Measurements from ENCODE around the gene UBL3.

The UBL3 gene

DNA sequence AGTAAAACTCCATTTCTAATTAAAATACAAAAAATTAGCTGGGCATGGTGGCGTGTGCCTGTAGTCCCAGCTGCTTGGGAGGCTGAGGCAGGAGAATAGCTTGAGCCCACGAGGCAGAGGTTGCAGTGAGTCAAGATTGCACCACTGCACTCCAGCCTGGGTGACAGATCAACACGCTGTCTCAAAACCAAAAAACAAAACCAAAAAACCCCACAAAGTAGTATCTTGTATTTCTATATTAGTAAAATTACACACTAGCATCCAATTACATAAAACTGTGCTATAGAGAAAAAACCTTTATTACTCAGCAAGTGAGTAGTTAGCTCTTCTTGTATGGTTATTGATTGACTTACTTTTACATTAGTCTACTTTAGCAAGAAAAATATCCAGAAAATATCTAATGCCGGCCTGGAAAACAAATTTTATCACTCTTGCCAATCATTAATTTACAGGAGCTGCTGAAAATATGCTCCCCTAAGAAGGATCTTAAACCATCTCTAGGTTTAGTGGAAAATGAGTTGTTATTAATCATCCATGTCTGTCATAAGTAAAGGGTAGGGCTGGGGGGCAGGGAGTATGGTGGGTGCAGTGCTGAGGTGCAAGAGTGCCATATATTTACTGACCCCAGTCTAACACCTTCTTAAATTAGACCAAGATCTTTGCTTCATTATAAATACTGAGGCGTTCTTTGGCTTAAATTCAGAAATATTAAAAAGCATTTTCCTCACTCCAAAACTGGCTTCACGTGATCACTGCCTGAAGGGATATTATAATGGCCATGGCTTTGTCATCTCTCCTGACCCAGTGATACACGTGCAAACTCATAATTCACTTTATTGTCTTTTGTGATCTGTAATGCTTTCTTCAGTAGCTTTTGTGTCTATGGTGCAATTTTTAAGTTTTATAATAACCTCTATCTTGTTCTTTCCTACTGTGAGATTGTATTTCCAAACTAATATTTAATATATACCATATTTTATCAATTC is 44.1 kb downstream of the UBL3 start:
- H3K4me3 ChIP-seq (ENCODE audit: low read length): no peak overlapping the region
- H3K27ac ChIP-seq (ENCODE audit: low read length): no peak overlapping the region
- H3K36me3 ChIP-seq (ENCODE audit: insufficient read depth, low read depth, low read length): no peaks in the 10 kb centered on the region
- no peak overlapping the region for H3K9ac ChIP-seq (ENCODE audit: low read depth, low read length)
- peaks cover 19% of the 10 kb centered on the region for H3K4me1 ChIP-seq (ENCODE audit: insufficient read depth, low read length)
- no peaks in the 10 kb centered on the region for H3K9me3 ChIP-seq (ENCODE audit: insufficient read depth, low read depth, low read length)
- H3K27me3 ChIP-seq (ENCODE audit: insufficient read depth, low read length): no peaks in the 10 kb centered on the region

DNA sequence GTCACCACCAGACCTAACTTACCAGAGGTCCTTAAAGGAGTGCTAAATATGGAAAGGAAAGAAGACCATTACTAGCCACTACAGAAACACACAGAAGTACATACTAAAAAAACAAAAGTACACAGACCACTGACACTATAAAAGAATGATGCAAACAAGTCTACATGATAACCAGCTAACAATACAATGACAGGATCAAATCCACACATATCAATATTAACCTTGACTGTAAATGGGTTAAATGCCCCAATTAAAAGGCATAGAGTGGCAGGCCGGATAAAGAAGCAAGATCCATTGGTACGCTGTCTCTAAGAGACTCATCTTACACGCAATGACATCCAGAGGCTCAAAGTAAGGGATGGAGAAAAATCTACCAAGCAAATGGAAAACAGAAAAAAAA is 47.2 kb downstream of the UBL3 start:
- no peak overlapping the region for H3K27ac ChIP-seq (ENCODE audit: low read length)
- no peaks in the 10 kb centered on the region for H3K9me3 ChIP-seq (ENCODE audit: insufficient read depth, low read depth, low read length)
- no peaks in the 10 kb centered on the region for H3K27me3 ChIP-seq (ENCODE audit: insufficient read depth, low read length)
- H3K36me3 ChIP-seq (ENCODE audit: insufficient read depth, low read depth, low read length): no peaks in the 10 kb centered on the region
- H3K9ac ChIP-seq (ENCODE audit: low read depth, low read length): no peak overlapping the region
- no peak overlapping the region for H3K4me3 ChIP-seq (ENCODE audit: low read length)
- H3K4me1 ChIP-seq (ENCODE audit: insufficient read depth, low read length): peaks cover 34% of the 10 kb centered on the region

DNA sequence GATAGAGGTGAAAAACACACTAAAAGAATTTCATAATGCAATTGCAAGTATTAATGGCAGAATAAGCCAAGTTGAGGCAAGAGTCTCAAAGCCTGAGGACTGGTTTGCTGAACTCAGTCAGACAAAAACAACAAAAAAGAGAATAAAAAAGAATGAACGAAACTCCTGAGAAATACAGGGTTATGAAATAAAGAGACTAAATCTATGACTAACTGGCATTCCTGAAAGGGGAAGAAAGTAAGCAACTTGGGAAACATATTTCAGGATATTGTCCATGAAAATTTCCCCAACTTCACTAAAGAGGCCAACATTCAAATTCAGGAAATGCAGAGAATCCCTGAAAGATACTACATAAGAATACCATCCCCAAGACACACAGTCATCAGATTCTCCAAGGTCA is 47.8 kb downstream of the UBL3 start:
- H3K36me3 ChIP-seq (ENCODE audit: insufficient read depth, low read depth, low read length): no peaks in the 10 kb centered on the region
- no peak overlapping the region for H3K9ac ChIP-seq (ENCODE audit: low read depth, low read length)
- H3K9me3 ChIP-seq (ENCODE audit: insufficient read depth, low read depth, low read length): no peaks in the 10 kb centered on the region
- peaks cover 34% of the 10 kb centered on the region for H3K4me1 ChIP-seq (ENCODE audit: insufficient read depth, low read length)
- H3K27ac ChIP-seq (ENCODE audit: low read length): no peak overlapping the region
- H3K4me3 ChIP-seq (ENCODE audit: low read length): no peak overlapping the region
- no peaks in the 10 kb centered on the region for H3K27me3 ChIP-seq (ENCODE audit: insufficient read depth, low read length)

DNA sequence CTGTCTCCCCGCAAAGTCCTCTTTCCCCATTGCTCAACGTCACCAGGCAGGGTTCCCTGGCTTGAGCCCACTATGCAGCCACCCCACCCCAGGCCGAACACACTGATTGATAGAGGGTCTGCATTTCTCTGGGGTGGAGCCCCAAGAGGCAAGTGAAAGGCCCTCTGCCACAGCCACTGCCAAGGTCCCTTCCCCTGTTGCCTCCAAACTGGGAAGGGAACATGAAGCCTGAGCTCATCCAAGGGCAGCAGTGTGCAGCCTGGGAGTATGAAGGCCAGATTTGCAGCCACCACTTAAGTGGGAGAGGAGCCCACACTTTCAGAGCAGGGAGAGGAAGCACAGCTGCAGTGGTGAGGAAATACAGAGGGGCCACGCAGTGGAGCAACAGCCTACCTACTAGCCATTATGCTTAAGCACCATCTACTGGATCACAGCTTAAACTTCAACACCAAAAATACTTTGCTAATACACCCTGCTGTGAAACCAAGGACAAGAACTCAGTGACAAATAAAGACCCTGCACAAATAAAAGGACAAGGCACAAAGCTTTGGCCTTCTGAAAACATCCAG is 48.6 kb downstream of the UBL3 start:
- H3K27me3 ChIP-seq (ENCODE audit: insufficient read depth, low read length): no peaks in the 10 kb centered on the region
- H3K4me1 ChIP-seq (ENCODE audit: insufficient read depth, low read length): peaks cover 34% of the 10 kb centered on the region
- no peak overlapping the region for H3K9ac ChIP-seq (ENCODE audit: low read depth, low read length)
- peak overlapping the region; percentile 5 for H3K27ac ChIP-seq (ENCODE audit: low read length)
- H3K36me3 ChIP-seq (ENCODE audit: insufficient read depth, low read depth, low read length): no peaks in the 10 kb centered on the region
- no peaks in the 10 kb centered on the region for H3K9me3 ChIP-seq (ENCODE audit: insufficient read depth, low read depth, low read length)
- H3K4me3 ChIP-seq (ENCODE audit: low read length): no peak overlapping the region

DNA sequence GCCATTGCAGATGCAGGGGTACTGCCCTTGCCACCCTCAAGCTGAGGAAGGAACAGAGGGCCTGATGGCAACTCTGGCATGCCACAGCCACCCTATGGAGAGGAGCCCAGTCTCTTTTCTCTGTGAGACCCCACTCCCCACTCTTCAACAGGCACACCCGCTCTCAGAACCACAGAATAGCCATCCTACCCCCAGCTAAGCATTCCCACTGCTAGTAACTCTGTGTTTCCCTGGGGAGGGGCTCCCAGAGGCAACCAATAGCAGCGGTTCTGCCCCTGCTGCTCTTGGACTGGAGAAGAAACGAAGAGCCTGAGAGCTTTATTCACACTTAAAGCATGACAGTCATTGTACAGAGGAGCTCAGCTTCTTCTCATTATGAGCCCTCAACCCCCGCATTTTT is 49.3 kb downstream of the UBL3 start:
- H3K9ac ChIP-seq (ENCODE audit: low read depth, low read length): no peak overlapping the region
- no peak overlapping the region for H3K27ac ChIP-seq (ENCODE audit: low read length)
- no peaks in the 10 kb centered on the region for H3K27me3 ChIP-seq (ENCODE audit: insufficient read depth, low read length)
- H3K36me3 ChIP-seq (ENCODE audit: insufficient read depth, low read depth, low read length): no peaks in the 10 kb centered on the region
- no peak overlapping the region for H3K4me3 ChIP-seq (ENCODE audit: low read length)
- H3K4me1 ChIP-seq (ENCODE audit: insufficient read depth, low read length): peaks cover 34% of the 10 kb centered on the region
- H3K9me3 ChIP-seq (ENCODE audit: insufficient read depth, low read depth, low read length): no peaks in the 10 kb centered on the region

DNA sequence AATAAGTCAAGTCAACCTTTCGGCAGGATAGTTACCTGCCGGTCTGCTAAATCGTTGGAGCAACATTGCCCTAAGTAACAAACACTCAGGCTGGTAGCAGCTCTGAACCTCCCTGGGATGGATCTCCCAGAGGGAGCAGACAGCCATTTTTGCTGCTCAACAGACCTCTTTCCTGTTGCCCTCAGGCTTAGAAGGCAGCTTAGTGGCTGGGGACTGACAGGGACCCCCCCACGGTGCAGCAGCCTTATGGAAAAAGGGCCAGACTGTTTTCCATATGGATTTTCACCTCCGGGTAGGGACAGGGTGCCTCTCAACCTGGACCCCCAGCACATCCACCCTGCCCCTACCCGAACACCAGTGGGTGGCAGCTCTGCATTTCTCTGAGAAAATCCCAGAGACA is 49.7 kb downstream of the UBL3 start:
- no peak overlapping the region for H3K4me3 ChIP-seq (ENCODE audit: low read length)
- H3K9me3 ChIP-seq (ENCODE audit: insufficient read depth, low read depth, low read length): no peaks in the 10 kb centered on the region
- no peaks in the 10 kb centered on the region for H3K27me3 ChIP-seq (ENCODE audit: insufficient read depth, low read length)
- H3K36me3 ChIP-seq (ENCODE audit: insufficient read depth, low read depth, low read length): no peaks in the 10 kb centered on the region
- H3K9ac ChIP-seq (ENCODE audit: low read depth, low read length): no peak overlapping the region
- peaks cover 34% of the 10 kb centered on the region for H3K4me1 ChIP-seq (ENCODE audit: insufficient read depth, low read length)
- no peak overlapping the region for H3K27ac ChIP-seq (ENCODE audit: low read length)

DNA sequence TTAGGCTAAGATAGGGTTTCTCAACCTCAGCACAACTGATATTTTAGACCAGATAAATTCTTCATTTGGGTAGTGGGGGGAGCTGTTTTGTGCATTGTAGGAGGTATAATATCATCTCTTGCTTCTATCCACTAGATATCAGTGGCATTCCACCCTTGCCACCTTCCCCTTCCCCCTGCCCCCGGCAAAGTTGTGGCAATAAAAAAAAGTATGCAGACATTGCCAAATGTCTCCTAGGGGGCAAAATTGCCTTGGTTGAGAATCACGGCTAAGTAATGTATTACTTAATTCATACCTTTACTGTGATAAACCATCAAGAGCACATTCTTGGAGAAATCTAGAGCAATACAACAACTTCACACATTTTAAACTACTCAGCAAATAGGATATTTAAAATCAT is 51.4 kb downstream of the UBL3 start:
- H3K9me3 ChIP-seq (ENCODE audit: insufficient read depth, low read depth, low read length): no peaks in the 10 kb centered on the region
- no peak overlapping the region for H3K4me3 ChIP-seq (ENCODE audit: low read length)
- no peak overlapping the region for H3K27ac ChIP-seq (ENCODE audit: low read length)
- H3K9ac ChIP-seq (ENCODE audit: low read depth, low read length): no peak overlapping the region
- no peaks in the 10 kb centered on the region for H3K27me3 ChIP-seq (ENCODE audit: insufficient read depth, low read length)
- H3K4me1 ChIP-seq (ENCODE audit: insufficient read depth, low read length): peaks cover 34% of the 10 kb centered on the region
- no peaks in the 10 kb centered on the region for H3K36me3 ChIP-seq (ENCODE audit: insufficient read depth, low read depth, low read length)

DNA sequence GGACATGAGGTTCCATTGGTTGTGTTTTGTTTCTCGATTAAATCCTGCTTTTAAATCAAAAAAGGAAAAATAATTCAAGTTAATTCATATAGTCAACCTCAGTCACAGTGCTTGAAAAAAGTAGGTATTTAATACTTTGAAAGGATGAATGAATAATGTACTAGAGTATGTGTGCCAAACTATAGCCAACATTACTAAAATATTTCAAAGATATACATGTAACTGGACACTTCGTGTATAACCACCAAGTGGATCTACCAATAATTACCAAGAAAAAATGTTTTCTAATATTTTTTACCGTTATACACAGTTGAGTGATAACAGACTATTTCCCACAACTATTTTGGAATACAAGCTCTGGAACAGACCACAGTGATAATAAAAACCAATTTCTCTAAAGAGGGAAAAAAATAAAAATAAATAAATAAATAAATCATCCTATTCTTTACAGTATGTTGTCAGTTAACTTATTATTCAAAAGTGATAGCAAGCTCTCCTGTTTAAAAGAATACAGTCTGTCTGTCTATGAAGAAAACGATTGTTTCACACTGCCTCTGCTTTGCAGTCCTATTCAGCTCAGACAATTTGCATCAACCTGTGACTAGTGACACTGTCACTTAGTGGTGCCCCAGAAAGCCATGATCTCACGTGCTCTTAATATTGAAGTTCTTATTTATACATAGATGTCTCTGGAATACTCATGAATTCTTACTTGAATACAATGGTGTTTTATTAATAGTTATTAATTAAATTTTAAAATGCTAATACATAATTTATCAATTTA is 58.2 kb downstream of the UBL3 start:
- Histone ChIP-seq H3K27ac (ENCODE audit: low read length) (no peak overlapping the region), H3K27me3 (ENCODE audit: insufficient read depth, low read length) (no peaks in the 10 kb centered on the region), H3K9ac (ENCODE audit: low read depth, low read length) (no peak overlapping the region), H3K4me1 (ENCODE audit: insufficient read depth, low read length) (peaks cover 8% of the 10 kb centered on the region), H3K4me3 (ENCODE audit: low read length) (no peak overlapping the region), H3K9me3 (ENCODE audit: insufficient read depth, low read depth, low read length) (no peaks in the 10 kb centered on the region), H3K36me3 (ENCODE audit: insufficient read depth, low read depth, low read length) (no peaks in the 10 kb centered on the region)

DNA sequence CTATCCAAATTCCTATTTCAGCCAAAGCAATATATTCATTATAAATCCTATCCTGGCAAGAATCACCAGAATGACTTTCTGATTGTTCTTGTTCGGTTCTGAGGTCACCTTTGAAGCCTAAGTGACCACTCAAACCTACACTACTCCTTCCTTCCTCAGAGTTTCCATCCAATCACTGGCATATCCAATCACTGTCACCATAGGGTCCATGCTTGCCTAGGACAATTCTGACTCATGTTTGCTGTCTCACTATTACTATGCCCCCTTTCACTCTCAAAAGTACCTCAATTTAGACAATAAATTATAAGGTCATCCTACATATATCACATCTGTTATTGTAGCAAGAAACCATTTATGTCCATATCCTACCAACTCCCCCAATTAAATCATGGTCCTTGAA is 58.9 kb downstream of the UBL3 start:
- Histone ChIP-seq H3K27me3 (ENCODE audit: insufficient read depth, low read length) (no peaks in the 10 kb centered on the region), H3K9me3 (ENCODE audit: insufficient read depth, low read depth, low read length) (no peaks in the 10 kb centered on the region), H3K4me1 (ENCODE audit: insufficient read depth, low read length) (peaks cover 8% of the 10 kb centered on the region), H3K4me3 (ENCODE audit: low read length) (no peak overlapping the region), H3K9ac (ENCODE audit: low read depth, low read length) (no peak overlapping the region), H3K36me3 (ENCODE audit: insufficient read depth, low read depth, low read length) (no peaks in the 10 kb centered on the region), H3K27ac (ENCODE audit: low read length) (no peak overlapping the region)

DNA sequence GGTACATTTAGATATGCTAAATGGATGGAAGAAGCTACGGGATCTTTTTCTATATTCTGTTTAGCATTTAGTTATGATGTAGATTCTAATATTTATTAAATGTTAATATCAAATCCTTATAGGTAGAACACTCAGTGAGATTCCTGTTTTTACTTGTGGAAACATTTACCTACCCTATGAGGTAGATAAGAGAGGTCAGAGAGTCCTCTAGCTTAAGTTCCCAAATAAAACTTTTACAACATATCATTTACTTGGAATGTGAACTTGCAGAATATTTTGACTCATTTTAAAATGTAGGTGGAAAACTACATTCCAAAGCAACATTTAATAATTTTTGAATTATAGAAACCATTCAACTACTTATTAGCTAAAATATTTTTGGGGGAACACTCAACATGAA is 63.7 kb downstream of the UBL3 start:
- no peak overlapping the region for H3K9ac ChIP-seq (ENCODE audit: low read depth, low read length)
- H3K4me3 ChIP-seq (ENCODE audit: low read length): no peak overlapping the region
- H3K4me1 ChIP-seq (ENCODE audit: insufficient read depth, low read length): peaks cover 8% of the 10 kb centered on the region
- no peaks in the 10 kb centered on the region for H3K36me3 ChIP-seq (ENCODE audit: insufficient read depth, low read depth, low read length)
- H3K27me3 ChIP-seq (ENCODE audit: insufficient read depth, low read length): no peaks in the 10 kb centered on the region
- H3K9me3 ChIP-seq (ENCODE audit: insufficient read depth, low read depth, low read length): no peaks in the 10 kb centered on the region
- H3K27ac ChIP-seq (ENCODE audit: low read length): no peak overlapping the region

DNA sequence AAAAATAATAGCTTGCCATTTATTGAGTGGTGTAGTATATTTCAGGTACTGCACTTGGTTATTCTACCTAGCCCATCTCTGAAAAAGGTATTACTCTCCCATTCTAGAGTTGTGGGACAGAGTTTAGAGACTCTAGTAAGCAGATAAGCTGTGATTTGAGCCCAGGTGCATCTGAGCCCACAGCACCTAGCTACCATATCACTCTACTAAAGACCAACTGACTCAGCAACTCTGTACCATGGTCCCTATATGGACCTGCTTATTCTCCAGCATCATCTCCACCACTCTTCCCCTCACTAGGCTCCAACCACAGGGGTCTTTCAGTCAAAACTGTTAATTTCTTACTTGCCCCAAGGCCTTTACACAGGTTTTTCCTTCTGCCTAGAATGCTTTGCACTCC is 64.4 kb downstream of the UBL3 start:
- Histone ChIP-seq H3K27ac (ENCODE audit: low read length) (no peak overlapping the region), H3K9ac (ENCODE audit: low read depth, low read length) (no peak overlapping the region), H3K27me3 (ENCODE audit: insufficient read depth, low read length) (no peaks in the 10 kb centered on the region), H3K4me1 (ENCODE audit: insufficient read depth, low read length) (peaks cover 7% of the 10 kb centered on the region), H3K36me3 (ENCODE audit: insufficient read depth, low read depth, low read length) (no peaks in the 10 kb centered on the region), H3K4me3 (ENCODE audit: low read length) (no peak overlapping the region), H3K9me3 (ENCODE audit: insufficient read depth, low read depth, low read length) (no peaks in the 10 kb centered on the region)
